IMR-90 (cell line): Measurements from ENCODE around the gene PTGES2.
A peak's percentile ranks its signal among the peaks of the same experiment; 100 is the strongest.

ENCODE experiments used
- CEBPB ChIP-seq: IDR thresholded peaks from 2 replicates; pipeline ENCODE4 v1.6.1; 2012; ENCODE audit warnings: low read depth, low read length, improper control_type of control experiment
- CTCF ChIP-seq: conservative IDR thresholded peaks from 2 replicates; pipeline ENCODE4 v1.5.1; 2012; ENCODE audit warnings: mild to moderate bottlenecking, low read depth, low read length, improper control_type of control experiment
- POLR2A ChIP-seq: IDR thresholded peaks from 2 replicates; pipeline ENCODE4 v1.6.1; 2012; ENCODE audit warnings: mild to moderate bottlenecking, low read depth, low read length
- RCOR1 ChIP-seq: IDR thresholded peaks from 2 replicates; pipeline ENCODE4 v1.6.1; 2012; ENCODE audit warnings: mild to moderate bottlenecking, low read length, improper control_type of control experiment; ENCODE audit not compliant: insufficient replicate concordance

DNA sequence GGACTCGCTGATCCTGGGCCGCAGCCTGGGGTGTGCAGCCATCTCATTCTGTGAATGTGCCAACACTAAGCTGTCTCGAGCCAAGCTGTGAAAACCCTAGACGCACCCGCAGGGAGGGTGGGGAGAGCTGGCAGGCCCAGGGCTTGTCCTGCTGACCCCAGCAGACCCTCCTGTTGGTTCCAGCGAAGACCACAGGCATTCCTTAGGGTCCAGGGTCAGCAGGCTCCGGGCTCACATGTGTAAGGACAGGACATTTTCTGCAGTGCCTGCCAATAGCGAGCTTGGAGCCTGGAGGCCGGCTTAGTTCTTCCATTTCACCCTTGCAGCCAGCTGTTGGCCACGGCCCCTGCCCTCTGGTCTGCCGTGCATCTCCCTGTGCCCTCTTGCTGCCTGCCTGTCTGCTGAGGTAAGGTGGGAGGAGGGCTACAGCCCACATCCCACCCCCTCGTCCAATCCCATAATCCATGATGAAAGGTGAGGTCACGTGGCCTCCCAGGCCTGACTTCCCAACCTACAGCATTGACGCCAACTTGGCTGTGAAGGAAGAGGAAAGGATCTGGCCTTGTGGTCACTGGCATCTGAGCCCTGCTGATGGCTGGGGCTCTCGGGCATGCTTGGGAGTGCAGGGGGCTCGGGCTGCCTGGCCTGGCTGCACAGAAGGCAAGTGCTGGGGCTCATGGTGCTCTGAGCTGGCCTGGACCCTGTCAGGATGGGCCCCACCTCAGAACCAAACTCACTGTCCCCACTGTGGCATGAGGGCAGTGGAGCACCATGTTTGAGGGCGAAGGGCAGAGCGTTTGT, 19.9 kb downstream of the PTGES2 start:
- no peak for TF ChIP-seq CEBPB
- no peak for TF ChIP-seq CTCF
- TF ChIP-seq RCOR1 = no peak
- 0 out of 2 replicates have a peak, but pooled peaks have one; percentile 9 for TF ChIP-seq POLR2A
